Muscle of leg (tissue), 11 donors: ENCODE data around the gene MS4A18. TPM values are rescaled to one million over a fixed set of nuclear protein-coding genes. Genes with fewer than 3 reads are reported as not detected.
"Not testable (repeated sequence)": the region's sequence is repeated elsewhere in the genome, so short reads cannot be mapped to it uniquely, and the experiment has no call there.

Experiments used
- DNase-seq: peaks from one replicate; pipeline ENCODE4 v3.0.0; 2013
- H3K27ac ChIP-seq: one replicate; pipeline ENCODE4 v1.5.1; 2013; ENCODE audit warnings: mild to moderate bottlenecking, low read length, control low read depth
- H3K27me3 ChIP-seq: one replicate; pipeline ENCODE4 v1.6.1; 2013; ENCODE audit warnings: low read length; ENCODE audit not compliant: control insufficient read depth, insufficient read depth
- H3K36me3 ChIP-seq: one replicate; pipeline ENCODE4 v1.6.1; 2013; ENCODE audit warnings: low read length; ENCODE audit not compliant: control insufficient read depth, insufficient read depth
- H3K4me1 ChIP-seq: one replicate; pipeline ENCODE4 v1.6.1; 2013; ENCODE audit warnings: low read length; ENCODE audit not compliant: control insufficient read depth, insufficient read depth
- H3K4me3 ChIP-seq: one replicate; pipeline ENCODE4 v1.5.1; 2013; ENCODE audit warnings: low read length, control low read depth
- H3K9me3 ChIP-seq: replicated peaks from 2 replicates; pipeline ENCODE4 v1.6.1; 2013; ENCODE audit warnings: low read depth, low read length; ENCODE audit not compliant: control insufficient read depth
- WGBS: methylation state at CpG from one replicate; pipeline ENCODE4 v1.1.5; 2013; ENCODE audit warnings: missing lambda C conversion rate; ENCODE audit not compliant: insufficient coverage; 5-methylcytosine and 5-hydroxymethylcytosine counted together
- polyA plus RNA-seq, 8 donors: library from polyadenylated mRNA; unstranded; fragments of 120-200 nt; gene quantifications; one replicate each; pipeline versions ENCODE4 v1.2.1 to v1.2.3, GENCODE V29; 2013; ENCODE audit warnings: inconsistent platforms in 1 of 8, low replicate concordance in 1 of 8; ENCODE audit not compliant: insufficient read length in 8 of 8, insufficient read depth in 1 of 8
- total RNA-seq: library from RNA; stranded (reverse); fragments of 120-200 nt; gene quantifications from one replicate; pipeline ENCODE4 v1.2.4, GENCODE V29; 2013

The MS4A18 gene
- total and polyA plus RNA-seq, 9 donors: not detected

- no peaks in the 10 kb centered on the region for H3K27me3 ChIP-seq
- 63% methylated on average over 6 of the region's 12 CpGs for WGBS
- no peak for DNase-seq
- no peaks in the 10 kb centered on the region for H3K36me3 ChIP-seq
- H3K9me3 ChIP-seq: no peaks in the 10 kb centered on the region
- H3K4me3 ChIP-seq: no peak overlapping the region
- H3K27ac ChIP-seq: no peak overlapping the region
- peaks cover 13% of the 10 kb centered on the region for H3K4me1 ChIP-seq
Measured at GRCh38 chr11:60703374-60703773, 21.1 kb upstream of the MS4A18 start.

- no peak overlapping the region for H3K27ac ChIP-seq
- WGBS: no CpG with 5 or more reads among the region's 5 CpGs
Measured at GRCh38 chr11:60705895-60706294, 18.6 kb upstream of the MS4A18 start.

DNA sequence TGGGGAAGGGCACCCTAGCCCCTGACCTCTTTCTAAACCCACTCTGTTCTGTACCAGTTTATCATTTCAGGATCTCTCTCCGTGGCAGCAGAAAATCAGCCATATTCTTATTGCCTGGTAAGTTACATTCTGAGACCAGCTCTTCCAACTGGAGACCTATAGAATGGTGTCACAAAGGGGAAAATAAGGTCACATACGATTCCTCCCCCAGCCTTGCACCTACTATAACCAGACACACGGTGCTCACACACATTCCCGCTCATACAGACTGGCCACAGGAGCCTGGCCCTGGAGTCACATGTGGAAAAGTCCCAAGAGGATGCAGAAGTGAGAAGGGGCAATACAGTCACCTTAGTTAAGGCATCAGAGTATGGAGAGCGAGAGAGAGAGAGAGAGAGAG is 17.6 kb upstream of the MS4A18 start:
- Histone ChIP-seq H3K9me3 (no peaks in the 10 kb centered on the region), H3K36me3 (no peaks in the 10 kb centered on the region), H3K4me3 (no peak overlapping the region), H3K27ac (no peak overlapping the region), H3K27me3 (no peaks in the 10 kb centered on the region), H3K4me1 (no peaks in the 10 kb centered on the region)
- 70% methylated on average over 1 of the region's 5 CpGs for WGBS
- no peak for DNase-seq

More at GRCh38 chr11:60705895-60706294, 18.6 kb upstream of the MS4A18 start:
- Histone ChIP-seq H3K4me1 (peaks cover 6% of the 10 kb centered on the region), H3K4me3 (no peak overlapping the region), H3K27me3 (no peaks in the 10 kb centered on the region), H3K36me3 (no peaks in the 10 kb centered on the region), H3K9me3 (no peaks in the 10 kb centered on the region)
- no peak for DNase-seq

- H3K4me1 ChIP-seq: no peaks in the 10 kb centered on the region
- H3K27me3 ChIP-seq: no peaks in the 10 kb centered on the region
- WGBS: 62% methylated on average over 4 of the region's 4 CpGs
- no peak overlapping the region for H3K27ac ChIP-seq
- no peaks in the 10 kb centered on the region for H3K9me3 ChIP-seq
- H3K36me3 ChIP-seq: no peaks in the 10 kb centered on the region
- DNase-seq: no peak
- H3K4me3 ChIP-seq: no peak overlapping the region
Measured at GRCh38 chr11:60710482-60710881, 14.0 kb upstream of the MS4A18 start.

DNA sequence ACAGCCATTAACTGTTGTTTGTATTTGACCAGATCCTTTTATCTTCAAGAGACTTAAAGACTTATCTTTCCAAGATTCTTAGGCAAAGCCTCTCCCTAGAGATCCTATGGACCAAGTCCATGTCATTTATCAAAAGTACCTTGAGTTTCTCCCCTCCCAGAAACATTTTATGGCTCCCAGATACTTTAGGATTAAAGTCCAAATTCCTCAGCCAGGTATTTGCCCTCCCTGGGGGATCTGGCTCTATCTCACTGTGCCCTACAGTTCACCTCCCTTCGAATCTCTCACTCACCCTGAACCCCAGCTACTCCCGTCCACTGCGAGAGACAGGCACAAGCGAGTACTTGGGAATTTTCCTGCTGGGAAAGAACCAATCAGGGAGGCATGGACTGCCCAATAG is 13.2 kb upstream of the MS4A18 start:
- H3K27ac ChIP-seq: no peak overlapping the region
- no CpG with 5 or more reads among the region's 4 CpGs for WGBS

GRCh38 chr11:60713423-60713822 is 11.1 kb upstream of the MS4A18 start:
- H3K27me3 ChIP-seq, DNase-seq, H3K27ac ChIP-seq, H3K4me1 ChIP-seq, H3K4me3 ChIP-seq, H3K9me3 ChIP-seq, H3K36me3 ChIP-seq: not testable (repeated sequence)
- WGBS: 65% methylated on average over 3 of the region's 6 CpGs

More for the DNA sequence above, 13.2 kb upstream of the MS4A18 start:
- no peak for DNase-seq
- H3K4me3 ChIP-seq: no peak overlapping the region
- no peaks in the 10 kb centered on the region for H3K9me3 ChIP-seq
- H3K4me1 ChIP-seq: no peaks in the 10 kb centered on the region
- H3K27me3 ChIP-seq: no peaks in the 10 kb centered on the region
- H3K36me3 ChIP-seq: no peaks in the 10 kb centered on the region

DNA sequence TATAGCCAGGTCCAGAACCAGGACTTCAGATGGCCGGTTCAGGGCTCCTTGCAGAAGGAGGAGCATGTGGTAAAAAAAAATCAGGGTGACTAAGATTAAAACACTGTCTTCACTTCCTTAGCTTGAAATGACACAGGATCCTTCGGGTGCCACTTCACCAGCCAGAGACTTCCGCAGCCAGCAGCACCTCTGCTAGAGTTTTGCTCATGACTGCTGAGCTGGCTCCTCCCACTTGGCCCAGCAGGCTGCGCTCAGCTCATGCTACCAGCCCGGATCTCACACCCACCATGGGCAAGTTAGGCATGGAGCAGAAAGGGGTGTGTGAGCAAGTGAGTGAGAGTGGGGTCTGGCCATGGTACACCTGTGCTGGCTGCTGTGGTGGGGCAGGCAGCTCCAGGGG is 6.6 kb upstream of the MS4A18 start:
- no peaks in the 10 kb centered on the region for H3K36me3 ChIP-seq
- no peak for DNase-seq
- no peak overlapping the region for H3K27ac ChIP-seq
- no peaks in the 10 kb centered on the region for H3K4me1 ChIP-seq
- 97% methylated on average over 4 of the region's 5 CpGs for WGBS
- no peaks in the 10 kb centered on the region for H3K9me3 ChIP-seq
- H3K4me3 ChIP-seq: no peak overlapping the region
- no peaks in the 10 kb centered on the region for H3K27me3 ChIP-seq

- DNase-seq: no peak
- Histone ChIP-seq H3K4me1 (no peaks in the 10 kb centered on the region), H3K4me3 (no peak overlapping the region), H3K9me3 (no peaks in the 10 kb centered on the region), H3K27ac (no peak overlapping the region), H3K36me3 (no peaks in the 10 kb centered on the region), H3K27me3 (no peaks in the 10 kb centered on the region)
- 71% methylated on average over 6 of the region's 10 CpGs for WGBS
Measured at GRCh38 chr11:60718524-60719316, 5.8 kb upstream of the MS4A18 start.

DNA sequence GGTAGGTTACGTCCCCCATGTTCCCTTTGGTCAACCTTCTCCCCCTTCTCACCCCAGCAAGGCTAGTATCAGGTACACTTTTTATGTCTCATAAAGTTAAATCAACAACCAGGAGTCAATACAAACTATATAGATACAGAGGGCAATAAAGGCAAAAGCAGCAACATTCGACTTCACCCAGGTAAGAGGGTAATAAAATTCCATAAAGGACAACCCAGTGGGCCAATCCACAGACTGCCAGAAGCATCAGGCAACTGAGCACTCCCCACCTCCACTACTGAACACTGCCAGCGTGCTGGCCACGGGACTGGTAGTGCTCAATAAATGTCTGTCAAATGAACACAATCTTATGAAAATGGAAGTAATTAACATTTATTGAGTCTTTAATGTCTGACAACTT is 5.1 kb upstream of the MS4A18 start:
- Histone ChIP-seq H3K9me3 (no peaks in the 10 kb centered on the region), H3K36me3 (no peaks in the 10 kb centered on the region), H3K4me3 (no peak overlapping the region), H3K27ac (no peak overlapping the region), H3K4me1 (no peaks in the 10 kb centered on the region), H3K27me3 (no peaks in the 10 kb centered on the region)
- DNase-seq: no peak
- 60% methylated on average over 1 of the region's 4 CpGs for WGBS

GRCh38 chr11:60720460-60720859 is 4.1 kb upstream of the MS4A18 start:
- WGBS: no CpG with 5 or more reads among the region's 6 CpGs
- DNase-seq: no peak

DNA sequence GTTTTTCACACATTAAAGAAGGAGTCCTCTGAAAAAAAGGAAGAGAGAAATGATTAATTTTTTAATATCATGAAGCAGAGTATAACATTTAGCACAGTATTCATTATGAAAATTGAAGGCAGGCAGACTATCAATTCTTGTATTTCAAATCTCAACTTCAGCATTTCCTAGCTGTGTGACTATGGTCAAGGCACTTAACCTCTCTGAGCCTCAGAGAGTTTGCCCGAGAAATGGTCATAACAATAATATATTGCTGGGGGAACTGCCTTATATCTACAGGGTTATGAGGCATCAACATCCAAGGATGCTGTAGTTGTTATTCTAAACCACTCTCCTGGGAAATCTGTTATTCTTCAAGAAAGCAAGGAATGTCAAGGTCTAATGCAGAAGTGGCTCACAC is 1.1 kb downstream of the MS4A18 start:
- WGBS: no CpG with 5 or more reads among the region's 1 CpG
- H3K27ac ChIP-seq: no peak overlapping the region
- DNase-seq: no peak
- H3K4me1 ChIP-seq: no peaks in the 10 kb centered on the region
- peaks cover 2% of the 10 kb centered on the region for H3K27me3 ChIP-seq
- no peaks in the 10 kb centered on the region for H3K36me3 ChIP-seq
- no peak overlapping the region for H3K4me3 ChIP-seq
- no peaks in the 10 kb centered on the region for H3K9me3 ChIP-seq

More at GRCh38 chr11:60720460-60720859, 4.1 kb upstream of the MS4A18 start:
- no peaks in the 10 kb centered on the region for H3K4me1 ChIP-seq
- no peak overlapping the region for H3K4me3 ChIP-seq
- H3K27ac ChIP-seq: no peak overlapping the region
- H3K36me3 ChIP-seq: no peaks in the 10 kb centered on the region
- no peaks in the 10 kb centered on the region for H3K9me3 ChIP-seq
- H3K27me3 ChIP-seq: no peaks in the 10 kb centered on the region
